HEK293T (cell line): Measurements from ENCODE around the gene SLC3A2.
"Not testable (repeated sequence)": the region's sequence is repeated elsewhere in the genome, so short reads cannot be mapped to it uniquely, and the experiment has no call there.

Source experiments
- ARNT ChIP-seq: fragments of 450-650 bp; IDR thresholded peaks from 2 replicates; pipeline ENCODE4 v1.6.1; 2017; ENCODE audit warnings: mild to moderate bottlenecking
- BHLHE40 ChIP-seq: fragments of 450-650 bp; IDR thresholded peaks from 2 replicates; pipeline ENCODE4 v1.6.1; 2016; ENCODE audit warnings: mild to moderate bottlenecking, moderate library complexity, borderline replicate concordance
- FOXK2 ChIP-seq: fragments of 450-650 bp; IDR thresholded peaks from 2 replicates; pipeline ENCODE4 v1.6.1; 2016; ENCODE audit warnings: mild to moderate bottlenecking
- FOXM1 ChIP-seq: fragments of 450-650 bp; IDR thresholded peaks from 2 replicates; pipeline ENCODE4 v1.6.1; 2017; ENCODE audit warnings: mild to moderate bottlenecking, borderline replicate concordance
- L3MBTL2 ChIP-seq: fragments of 450-650 bp; conservative IDR thresholded peaks from 2 replicates; pipeline ENCODE4 v1.6.1; 2016; ENCODE audit warnings: mild to moderate bottlenecking
- LEF1 ChIP-seq: fragments of 450-650 bp; IDR thresholded peaks from 2 replicates; pipeline ENCODE4 v1.6.1; 2017; ENCODE audit warnings: mild to moderate bottlenecking, borderline replicate concordance
- SP1 ChIP-seq: fragments of 450-650 bp; IDR thresholded peaks from 2 replicates; pipeline ENCODE4 v1.6.1; 2017
- SUZ12 ChIP-seq: fragments of 450-650 bp; IDR thresholded peaks from 2 replicates; pipeline ENCODE4 v1.6.1; 2016; ENCODE audit warnings: mild to moderate bottlenecking
- TARDBP ChIP-seq: fragments of 450-650 bp; IDR thresholded peaks from 2 replicates; pipeline ENCODE4 v1.6.1; 2016

GRCh38 chr11:62840721-62841360 lies 39.9 kb upstream of the SLC3A2 start:
- TF ChIP-seq SP1, LEF1, ARNT, FOXK2, BHLHE40, FOXM1, SUZ12, TARDBP, L3MBTL2: not testable (repeated sequence)
